NCI-H345 (cell line): Measurements from ENCODE around the gene C2orf92.
"Not testable (repeated sequence)": the region's sequence is repeated elsewhere in the genome, so short reads cannot be mapped to it uniquely, and the experiment has no call there.

Experiments
- DNase-seq: peaks from one replicate; lab custom pipeline; 2025; lab: John Stamatoyannopoulos, UW

The C2orf92 gene

DNA sequence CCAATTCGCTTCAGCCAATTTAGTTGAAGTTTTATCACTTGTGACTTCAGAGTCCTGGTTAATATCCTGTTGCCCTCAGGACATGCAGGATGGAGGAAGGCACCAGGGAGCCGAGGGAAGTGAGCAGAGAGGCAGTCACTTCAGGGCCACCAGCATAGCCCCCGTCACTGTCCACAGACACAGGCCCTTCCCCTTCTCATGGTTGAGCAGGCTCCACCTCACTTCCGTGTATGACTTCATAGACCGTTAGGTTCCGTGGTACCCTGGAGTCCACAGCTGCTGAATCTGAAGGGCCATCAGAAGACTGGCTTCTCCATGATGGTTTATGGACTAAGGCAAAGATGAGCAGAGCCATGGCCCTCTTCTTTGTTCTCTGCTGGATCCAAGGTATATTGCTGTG lies at the start of gene C2orf92:
Gene C2orf92, plus strand, starts transcription at position 266 of the 400 bp plus-strand sequence. Its CDS starts 76 bp downstream, at position 342.
- no peak for DNase-seq

- not testable (repeated sequence) for DNase-seq
Observed at GRCh38 chr2:97620492-97620891, 49.0 kb upstream of the C2orf92 start.

GRCh38 chr2:97622976-97623375 lies 46.5 kb upstream of the C2orf92 start:
- DNase-seq, result not testable (repeated sequence)

- DNase-seq, result not testable (repeated sequence)
Observed at GRCh38 chr2:97625354-97626048, 44.0 kb upstream of the C2orf92 start.

DNA sequence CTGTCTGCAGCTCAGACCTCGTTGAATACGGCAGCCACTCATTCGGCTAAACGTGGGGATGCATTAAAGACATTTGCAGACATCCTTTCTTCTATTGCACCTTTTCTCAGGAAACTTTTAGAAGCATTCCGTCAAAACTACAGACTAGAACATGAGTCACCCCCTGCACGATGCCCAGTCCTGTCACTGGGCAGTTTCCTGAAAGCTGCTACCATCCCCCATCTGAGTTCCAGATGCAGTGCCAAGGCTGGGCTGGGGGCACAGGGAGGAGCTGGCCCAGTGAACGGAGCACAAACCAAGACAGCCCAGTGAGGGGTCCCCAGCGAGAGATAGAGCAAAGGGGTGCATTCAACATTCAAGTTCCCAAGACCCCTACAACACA lies 43.5 kb upstream of the C2orf92 start:
- DNase-seq, result not testable (repeated sequence)

DNA sequence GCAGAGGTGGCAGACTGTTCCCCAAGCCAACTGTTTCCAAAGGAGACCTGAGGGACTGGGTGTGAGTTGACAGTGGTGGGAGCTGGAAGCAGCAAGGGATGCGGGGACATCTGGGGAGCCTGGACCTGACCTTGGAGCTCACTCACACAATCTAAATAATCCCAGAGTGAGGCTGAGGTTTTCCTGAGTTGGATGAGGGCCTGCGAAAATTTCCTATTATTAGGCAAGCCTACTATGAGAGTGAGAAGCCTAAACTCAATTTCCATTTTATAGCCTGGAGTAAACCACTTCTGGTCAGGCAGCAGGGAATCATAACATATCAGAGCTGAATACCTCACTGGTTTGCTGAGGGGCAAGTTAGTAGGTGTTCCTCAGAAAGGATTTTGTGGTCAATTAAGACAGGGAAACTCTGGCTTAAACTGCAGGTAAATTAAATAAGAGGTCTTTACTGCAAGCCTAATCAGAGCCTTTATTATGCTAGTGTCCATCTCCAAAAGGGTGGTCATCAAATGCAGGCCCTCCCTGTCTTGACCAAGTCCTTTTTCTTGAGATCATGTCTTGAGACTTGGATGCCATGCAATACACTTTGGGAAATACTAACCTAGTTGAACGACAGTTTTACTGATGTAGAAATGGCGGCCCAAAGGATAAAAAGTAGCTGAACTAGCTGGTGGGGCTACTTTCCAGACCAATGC lies 25.3 kb upstream of the C2orf92 start:
- DNase-seq, result no peak

GRCh38 chr2:97645112-97645694 lies 24.3 kb upstream of the C2orf92 start:
- no peak for DNase-seq

DNA sequence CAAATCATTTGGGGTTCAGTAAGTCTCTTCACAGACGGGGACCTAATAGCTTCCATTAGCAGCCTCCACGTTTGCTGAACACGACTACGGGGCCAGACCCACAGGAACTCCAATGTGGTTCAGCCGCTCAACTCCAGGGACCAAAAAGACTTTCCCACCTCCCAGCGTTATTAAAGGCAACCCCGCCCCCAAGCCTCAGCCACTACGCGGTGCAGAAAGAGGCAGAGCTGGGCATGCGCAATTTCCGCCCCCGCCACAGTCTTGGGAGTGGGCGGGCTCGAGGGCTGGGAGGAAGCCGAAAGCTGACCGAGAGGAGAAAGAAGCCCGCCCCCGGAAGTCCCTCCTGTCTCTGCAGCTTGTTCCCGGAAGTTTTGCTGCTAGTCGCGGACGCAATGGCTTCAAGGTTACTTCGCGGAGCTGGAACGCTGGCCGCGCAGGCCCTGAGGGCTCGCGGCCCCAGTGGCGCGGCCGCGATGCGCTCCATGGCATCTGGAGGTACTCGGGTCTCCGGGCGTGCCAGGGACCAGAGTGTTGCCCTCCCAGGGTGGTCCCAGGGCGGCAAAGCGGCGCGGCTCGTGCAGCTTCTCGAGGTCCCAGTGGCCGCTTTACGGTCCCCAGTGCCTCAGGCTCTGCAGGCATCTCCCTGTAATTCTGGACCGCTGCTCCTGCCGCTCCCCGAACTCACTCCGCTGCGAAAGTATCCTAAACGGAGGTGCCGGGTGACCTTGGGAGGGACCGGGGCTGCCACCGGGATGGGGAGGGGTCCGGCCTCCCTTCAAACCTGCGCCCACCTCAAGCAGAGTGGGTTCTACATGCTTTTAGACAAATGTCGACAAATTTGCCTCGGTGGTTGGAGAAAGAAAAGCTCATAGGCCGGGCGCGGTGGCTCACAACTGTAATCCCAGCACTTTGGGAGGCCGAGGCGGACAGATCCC lies 23.6 kb upstream of the C2orf92 start, which contains the start of gene COX5B:
Gene COX5B, plus strand, starts transcription at position 368 of the 935 bp plus-strand sequence. Its CDS starts 25 bp downstream, at position 393.
- DNase-seq, result peak; percentile 99

GRCh38 chr2:97646977-97647376 lies 22.5 kb upstream of the C2orf92 start:
- no peak for DNase-seq

DNA sequence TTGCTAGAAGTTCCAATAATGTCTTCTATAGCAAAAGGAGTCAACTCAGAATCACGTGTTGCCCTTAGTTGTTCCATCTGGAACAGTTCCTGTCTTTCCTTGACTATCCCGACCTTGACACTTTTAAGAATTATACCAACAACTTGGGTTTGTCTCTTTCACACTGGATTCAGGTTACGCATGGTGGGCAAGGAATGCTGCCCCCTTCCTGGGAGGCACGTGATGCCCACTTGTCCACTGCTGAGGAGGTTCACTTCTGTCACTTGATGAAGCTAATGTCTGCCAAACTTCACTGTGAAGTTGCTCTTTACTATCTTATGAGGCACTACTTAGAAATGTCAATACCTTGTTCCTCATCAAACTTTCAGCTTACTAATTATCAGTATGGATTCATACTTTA lies 18.4 kb upstream of the C2orf92 start:
- DNase-seq, result no peak

GRCh38 chr2:97653473-97653872 lies 16.0 kb upstream of the C2orf92 start:
- DNase-seq, result no peak

- DNase-seq, result no peak
Observed at GRCh38 chr2:97653874-97654273, 15.6 kb upstream of the C2orf92 start.

DNA sequence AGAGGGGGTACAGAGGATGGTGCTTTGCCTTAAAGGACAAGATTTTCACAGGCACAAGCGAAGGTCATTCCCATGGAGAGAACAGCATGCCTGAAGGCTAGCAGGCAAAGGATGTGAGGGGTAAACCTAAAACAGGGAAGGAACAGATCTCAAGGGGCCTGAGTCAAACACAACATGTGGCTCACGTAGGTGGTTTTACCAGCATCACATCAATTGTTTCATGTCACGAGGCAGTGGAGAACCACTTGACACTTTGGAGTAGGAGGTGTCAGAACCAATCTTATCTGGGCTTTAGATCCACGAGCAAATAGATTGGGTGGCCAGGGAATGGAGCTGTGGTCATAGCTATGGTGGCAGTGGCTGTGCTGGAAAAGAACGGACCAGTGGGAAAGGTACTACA lies 15.2 kb upstream of the C2orf92 start:
- DNase-seq, result no peak

GRCh38 chr2:97654791-97655190 lies 14.7 kb upstream of the C2orf92 start:
- no peak for DNase-seq

DNA sequence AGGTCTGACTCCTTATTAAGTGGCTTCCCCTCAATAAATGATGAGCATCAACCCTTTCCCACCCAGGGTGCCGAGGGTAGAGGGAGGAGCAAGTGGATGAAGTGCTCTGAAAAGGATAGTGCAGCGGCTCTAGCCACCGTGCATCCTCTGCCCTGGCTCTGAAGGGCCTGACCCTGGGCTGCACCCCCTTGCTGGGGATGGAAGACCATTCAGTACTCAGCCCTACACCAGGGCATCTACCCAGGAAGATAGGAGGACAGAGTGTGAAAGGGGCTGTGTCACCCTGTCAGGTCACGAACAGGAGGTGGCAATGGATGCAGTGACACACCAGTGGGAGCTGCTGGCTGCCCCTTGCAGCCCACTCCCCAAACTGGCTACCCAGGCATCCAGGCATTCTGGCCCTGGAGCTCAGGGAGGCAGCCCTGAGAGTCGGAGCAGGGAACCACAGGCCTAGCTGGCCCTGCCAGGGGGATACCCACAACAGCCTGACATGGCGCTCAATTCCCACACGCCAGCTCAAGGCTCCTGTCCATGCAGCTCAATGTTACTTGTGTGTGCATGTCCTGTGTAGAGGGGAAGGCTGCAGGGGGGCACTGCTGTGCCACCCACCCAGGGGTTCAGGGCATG lies 13.3 kb upstream of the C2orf92 start:
- no peak for DNase-seq

DNA sequence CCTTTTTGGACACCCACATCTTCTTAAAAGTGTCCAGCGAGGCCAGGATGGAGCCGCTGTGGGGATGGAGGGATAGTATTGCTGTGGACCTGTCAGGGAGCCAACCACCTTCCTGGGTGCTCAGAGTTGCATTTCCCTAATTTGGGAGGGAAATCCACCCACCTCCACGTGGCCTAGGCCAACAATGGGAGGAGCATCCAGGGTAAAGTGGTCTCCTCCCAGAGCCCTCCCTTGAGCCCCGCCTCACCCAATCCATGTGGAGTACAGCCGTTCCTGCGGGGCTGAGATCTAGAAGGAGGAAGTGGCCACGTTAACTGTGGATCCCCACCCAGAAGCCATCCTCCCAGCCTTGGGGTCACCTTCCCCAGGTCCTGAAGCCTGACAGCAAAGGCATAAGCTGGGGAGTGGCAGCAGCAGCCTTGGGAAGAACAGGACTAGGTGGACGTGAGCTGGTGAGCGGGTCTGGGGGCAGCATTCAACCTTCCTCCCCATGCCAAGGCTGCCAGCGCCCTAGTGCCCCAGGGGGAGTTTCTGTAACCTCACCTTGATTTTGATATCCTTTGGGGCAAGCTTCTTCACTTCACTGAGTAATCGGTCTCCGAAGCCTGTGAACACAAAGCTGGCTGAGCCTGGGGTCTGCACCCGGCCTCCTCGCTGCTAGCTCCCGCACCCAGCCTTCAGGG lies 12.5 kb upstream of the C2orf92 start:
- no peak for DNase-seq

DNA sequence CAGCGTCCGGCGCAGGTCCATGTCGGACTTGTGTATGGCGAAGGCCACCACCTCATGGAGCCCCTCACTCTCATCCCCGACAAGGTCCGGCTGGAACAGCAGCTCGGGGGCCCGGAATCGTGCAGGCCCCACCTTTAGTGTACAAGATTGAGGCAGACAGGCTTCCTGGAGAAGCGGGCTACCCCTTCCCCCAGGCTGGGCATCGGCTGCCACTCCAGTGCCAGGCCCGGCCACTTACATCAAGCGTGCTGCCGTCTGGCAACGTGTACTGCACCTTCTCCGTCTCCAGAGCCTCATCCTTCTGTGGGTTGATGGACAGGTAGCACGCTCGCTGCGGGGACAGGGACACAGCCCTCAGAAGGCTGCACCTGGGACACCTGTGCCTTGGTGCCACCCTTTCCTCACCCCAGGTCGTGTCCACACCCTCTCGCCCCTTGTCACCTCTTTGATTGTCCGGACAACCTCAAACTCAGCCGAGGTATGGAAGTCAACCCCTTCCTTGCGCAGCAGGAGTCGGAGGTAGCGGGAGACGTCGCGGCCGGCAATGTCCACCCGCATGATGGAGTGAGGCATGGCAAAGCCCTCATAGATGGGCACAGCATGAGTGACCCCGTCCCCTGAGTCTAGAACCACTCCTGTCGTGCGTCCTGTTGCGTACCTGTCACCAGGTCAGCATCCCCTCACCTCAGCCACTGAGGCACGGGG lies 11.4 kb upstream of the C2orf92 start:
- no peak for DNase-seq

- DNase-seq, result no peak
Observed at GRCh38 chr2:97658691-97659157, 10.8 kb upstream of the C2orf92 start.

DNA sequence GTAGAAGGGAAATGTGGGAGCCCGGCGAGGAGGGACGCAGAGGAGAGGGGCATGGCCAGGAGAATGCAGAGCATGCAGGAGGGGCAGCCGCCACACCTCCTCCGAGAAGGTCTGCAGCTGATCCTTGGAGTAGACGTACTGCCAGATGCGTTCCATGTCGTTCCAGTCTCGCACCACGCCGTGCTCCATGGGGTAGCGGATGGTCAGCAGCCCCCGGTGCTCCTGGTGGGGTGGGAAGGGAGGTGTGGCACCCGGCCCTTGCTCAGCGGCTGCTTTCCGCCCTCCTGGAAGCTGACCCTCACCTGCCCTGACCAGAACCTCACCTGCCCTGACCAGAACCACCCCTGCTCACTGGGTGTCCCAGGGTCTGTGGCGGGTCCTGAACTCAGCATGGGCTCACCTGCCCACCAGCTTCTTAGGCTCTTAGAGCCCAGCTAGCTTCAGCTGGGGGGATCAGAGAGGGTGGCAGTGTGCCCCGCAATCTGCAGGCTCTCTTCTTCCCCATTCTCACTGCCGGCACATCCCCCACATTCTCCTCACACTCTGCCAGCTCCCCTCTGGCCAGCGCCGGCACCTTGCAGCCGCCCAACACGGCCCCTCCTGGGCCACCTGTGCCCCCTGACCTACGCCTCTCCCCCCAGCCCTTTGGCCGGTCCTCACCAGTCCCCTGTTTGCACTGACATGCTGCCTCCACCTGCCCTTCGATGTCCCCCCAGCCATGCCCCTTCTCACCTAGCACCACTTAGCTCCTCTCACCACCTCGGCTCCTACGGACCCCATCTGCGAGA lies 10.1 kb upstream of the C2orf92 start:
- no peak for DNase-seq
